HL-60/S4 (cell line): ENCODE results near the gene IFFO2.

Source experiments
- in situ Hi-C: fragments of 300-500 bp; cut with MboI; formaldehyde crosslinking; loops from 2 replicates; pipeline ENCODE4 v1.14.3; 2022; ENCODE audit warnings: low sequenced_read_pairs

Gene IFFO2

GRCh38 chr1:18861590-18861989, 94.9 kb downstream of the IFFO2 start:
- in situ Hi-C loops = no loop called here

GRCh38 chr1:18861082-18861481, 95.4 kb downstream of the IFFO2 start:
- in situ Hi-C loops = no loop called here

DNA sequence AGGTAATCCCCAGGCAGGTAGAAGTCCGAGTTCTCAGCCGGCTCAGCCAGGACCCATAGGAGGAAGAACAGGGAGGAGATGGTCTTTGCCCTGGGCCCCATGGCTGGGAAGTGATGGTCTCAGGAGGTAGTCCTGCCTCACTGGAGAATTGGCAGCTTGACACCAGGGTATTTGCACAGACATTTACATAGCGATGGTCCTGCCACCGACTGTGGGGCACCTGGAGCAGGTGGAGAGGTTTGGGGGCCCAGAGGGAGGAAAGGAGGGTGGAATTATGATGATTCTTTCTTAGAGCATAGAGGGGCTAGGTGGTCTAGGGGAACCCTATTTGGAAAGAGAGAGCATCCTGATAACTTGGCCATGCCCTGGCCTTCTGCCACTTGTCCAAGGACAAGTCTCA, 96.9 kb downstream of the IFFO2 start, which contains the start of gene TAS1R2:
TAS1R2 (minus strand) TSS at position 101 of the 400 bp plus-strand sequence; CDS start at position 101, 0 bp downstream.
- in situ Hi-C loops = no loop called here

- in situ Hi-C loops = no loop called here
These were observed 98.3 kb downstream of the IFFO2 start for GRCh38 chr1:18858070-18858688.

GRCh38 chr1:18856435-18856834, 100.0 kb downstream of the IFFO2 start:
- in situ Hi-C loops = no loop called here

DNA sequence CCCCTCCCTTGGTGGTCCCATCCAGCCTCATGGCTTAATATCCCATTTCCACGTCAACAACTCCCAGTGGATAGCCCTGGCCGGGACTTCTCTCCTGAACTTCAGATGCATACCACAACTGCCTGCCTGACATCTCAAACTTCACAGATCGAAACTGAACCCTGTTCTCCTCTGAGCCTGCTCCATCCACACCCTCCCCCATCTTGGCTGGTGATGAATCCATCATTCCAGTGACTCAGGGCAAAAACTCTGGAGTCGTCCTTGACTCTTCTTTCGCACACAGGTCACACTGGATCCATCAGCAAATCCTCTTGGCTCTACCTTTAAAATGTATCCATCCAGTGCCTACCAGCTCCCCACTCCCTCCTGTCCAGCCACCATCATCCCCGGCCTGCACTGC, 100.9 kb downstream of the IFFO2 start:
- in situ Hi-C loops = no loop called here

DNA sequence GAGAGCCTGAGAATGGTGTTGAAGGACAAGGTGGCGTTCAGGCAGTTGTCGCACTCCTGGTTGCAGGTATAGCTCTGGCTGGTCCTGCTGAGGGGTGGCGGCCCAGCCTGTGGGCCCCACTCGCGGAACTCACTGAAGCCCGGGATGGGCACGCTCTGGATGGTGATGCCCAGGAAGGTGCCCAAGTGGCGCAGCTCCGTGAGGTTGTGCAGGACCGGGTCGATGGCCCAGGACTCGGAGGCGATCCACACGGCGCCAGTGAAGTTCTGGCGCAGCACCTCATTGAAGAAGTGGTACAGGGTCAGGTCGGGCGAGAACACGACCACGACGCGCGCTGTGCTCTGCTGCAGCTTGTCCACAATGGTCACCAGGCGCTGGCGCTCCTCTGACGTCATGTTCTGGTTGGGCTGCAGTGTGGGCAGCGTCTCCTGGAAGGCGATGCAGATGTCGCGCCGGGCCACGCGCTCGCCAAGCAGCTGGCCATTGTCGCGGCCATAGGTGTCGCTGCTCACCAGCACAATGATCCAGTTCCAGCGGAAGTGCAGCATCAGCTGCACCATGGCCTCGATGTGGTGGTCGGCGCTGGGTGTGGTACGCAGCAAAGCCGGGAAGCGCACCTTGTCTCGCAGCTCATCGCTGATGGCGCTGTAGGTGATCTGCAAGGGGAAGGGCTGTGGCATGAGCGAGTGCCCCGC, 102.0 kb downstream of the IFFO2 start:
- in situ Hi-C loops = no loop called here
